GM19239 (cell line): ENCODE results near the gene CSRP1.
A peak's percentile ranks its signal among the peaks of the same experiment; 100 is the strongest.
"Not testable (repeated sequence)": the region's sequence is repeated elsewhere in the genome, so short reads cannot be mapped to it uniquely, and the experiment has no call there.

ENCODE experiments used
- DNase-seq: peaks from one replicate; pipeline ENCODE4 v3.0.0; 2011; ENCODE audit warnings: low spot score; ENCODE audit not compliant: insufficient read length
- FAIRE-seq: peaks from 2 replicates; lab custom pipeline; 2011; peaks lifted over from hg19 to GRCh38; lab: Jason Lieb, UNC

Gene CSRP1

GRCh38 chr1:201538612-201539551 lies 32.0 kb upstream of the CSRP1 start, which contains the start of gene NAV1:
Gene NAV1, plus strand, starts transcription at chr1:201539127. Its CDS starts 83,758 bp downstream, at chr1:201622885.
- DNase-seq, result no peak

GRCh38 chr1:201537891-201538611 lies 31.1 kb upstream of the CSRP1 start:
- DNase-seq (no peak), FAIRE-seq (no peak)

More at GRCh38 chr1:201538612-201539551, 32.0 kb upstream of the CSRP1 start, which contains the start of gene NAV1:
- no peak for FAIRE-seq

GRCh38 chr1:201537467-201537866 lies 30.5 kb upstream of the CSRP1 start:
- FAIRE-seq (no peak), DNase-seq (no peak)

- FAIRE-seq (no peak), DNase-seq (no peak)
Observed at GRCh38 chr1:201537028-201537427, 30.1 kb upstream of the CSRP1 start.

- no peak for FAIRE-seq
- DNase-seq, result no peak
Observed at GRCh38 chr1:201536558-201536957, 29.6 kb upstream of the CSRP1 start.

GRCh38 chr1:201535919-201536245 lies 29.0 kb upstream of the CSRP1 start:
- FAIRE-seq (no peak), DNase-seq (no peak)

GRCh38 chr1:201535046-201535918 lies 28.4 kb upstream of the CSRP1 start:
- DNase-seq (no peak), FAIRE-seq (no peak)

- FAIRE-seq (no peak), DNase-seq (no peak)
Observed at GRCh38 chr1:201533836-201534235, 26.9 kb upstream of the CSRP1 start.

GRCh38 chr1:201531551-201532425 lies 24.9 kb upstream of the CSRP1 start:
- FAIRE-seq, result no peak
- DNase-seq, result no peak

- FAIRE-seq, result peak; percentile 21
Observed at GRCh38 chr1:201530741-201531531, 24.0 kb upstream of the CSRP1 start.

GRCh38 chr1:201528631-201529252 lies 21.8 kb upstream of the CSRP1 start:
- no peak for FAIRE-seq
- DNase-seq, result no peak

More at GRCh38 chr1:201530741-201531531, 24.0 kb upstream of the CSRP1 start:
- DNase-seq, result no peak

- DNase-seq (no peak), FAIRE-seq (no peak)
Observed at GRCh38 chr1:201527879-201528278, 21.0 kb upstream of the CSRP1 start.

- no peak for FAIRE-seq
- DNase-seq, result no peak
Observed at GRCh38 chr1:201525193-201525778, 18.4 kb upstream of the CSRP1 start.

- DNase-seq, FAIRE-seq: not testable (repeated sequence)
Observed at GRCh38 chr1:201520046-201520575, 13.2 kb upstream of the CSRP1 start.

GRCh38 chr1:201518071-201518470 lies 11.1 kb upstream of the CSRP1 start:
- no peak for DNase-seq
- FAIRE-seq, result no peak

GRCh38 chr1:201517631-201518030 lies 10.7 kb upstream of the CSRP1 start:
- DNase-seq (no peak), FAIRE-seq (no peak)

- FAIRE-seq, result no peak
Observed at GRCh38 chr1:201516511-201517127, 9.7 kb upstream of the CSRP1 start.

More at GRCh38 chr1:201516511-201517127, 9.7 kb upstream of the CSRP1 start:
- no peak for DNase-seq
